ENCODE results near the gene KIAA1328.
A peak's percentile ranks its signal among the peaks of the same experiment; 100 is the strongest.

The KIAA1328 gene

DNA sequence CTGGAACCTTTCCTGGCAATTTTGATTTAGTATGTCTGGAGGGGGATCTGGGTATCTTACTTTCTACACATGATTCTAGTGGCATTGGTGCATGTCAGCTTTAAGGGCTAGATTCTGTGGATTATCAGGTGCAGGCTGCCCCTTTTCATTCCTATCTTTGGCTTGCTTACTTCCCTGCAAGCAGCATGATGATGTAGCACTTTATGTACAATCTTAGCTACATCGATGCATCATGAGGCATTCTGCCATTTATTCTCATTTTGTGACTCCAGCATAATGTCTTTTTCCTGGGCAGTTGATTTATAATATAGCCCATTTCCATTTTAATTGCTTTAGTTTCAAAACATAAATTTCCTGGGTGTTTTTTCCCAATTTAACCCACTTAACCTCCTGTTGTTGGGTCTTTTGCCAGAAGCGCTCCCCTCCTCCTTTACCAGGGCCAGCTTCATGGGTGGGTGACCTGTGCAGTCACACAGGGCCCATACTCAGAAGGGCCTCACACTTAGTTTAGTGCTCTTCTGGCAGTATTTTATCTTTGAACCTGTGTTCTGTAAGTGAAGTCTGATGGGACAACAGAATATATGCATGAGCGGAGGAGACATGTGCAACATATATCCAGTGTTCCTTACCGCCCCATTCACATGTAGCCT, 36.2 kb upstream of the KIAA1328 start:
- H3K27ac ChIP-seq: no peak overlapping the region
- no peak for DNase-seq (ENCODE audit: low spot score)
- POLR2A ChIA-PET (ENCODE audit: low non-redundant PET): no interaction called here
- TF ChIP-seq, protein P1, sequence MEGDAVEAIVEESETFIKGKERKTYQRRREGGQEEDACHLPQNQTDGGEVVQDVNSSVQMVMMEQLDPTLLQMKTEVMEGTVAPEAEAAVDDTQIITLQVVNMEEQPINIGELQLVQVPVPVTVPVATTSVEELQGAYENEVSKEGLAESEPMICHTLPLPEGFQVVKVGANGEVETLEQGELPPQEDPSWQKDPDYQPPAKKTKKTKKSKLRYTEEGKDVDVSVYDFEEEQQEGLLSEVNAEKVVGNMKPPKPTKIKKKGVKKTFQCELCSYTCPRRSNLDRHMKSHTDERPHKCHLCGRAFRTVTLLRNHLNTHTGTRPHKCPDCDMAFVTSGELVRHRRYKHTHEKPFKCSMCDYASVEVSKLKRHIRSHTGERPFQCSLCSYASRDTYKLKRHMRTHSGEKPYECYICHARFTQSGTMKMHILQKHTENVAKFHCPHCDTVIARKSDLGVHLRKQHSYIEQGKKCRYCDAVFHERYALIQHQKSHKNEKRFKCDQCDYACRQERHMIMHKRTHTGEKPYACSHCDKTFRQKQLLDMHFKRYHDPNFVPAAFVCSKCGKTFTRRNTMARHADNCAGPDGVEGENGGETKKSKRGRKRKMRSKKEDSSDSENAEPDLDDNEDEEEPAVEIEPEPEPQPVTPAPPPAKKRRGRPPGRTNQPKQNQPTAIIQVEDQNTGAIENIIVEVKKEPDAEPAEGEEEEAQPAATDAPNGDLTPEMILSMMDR (conservative IDR thresholded peaks at IDR 0.05; ENCODE audit: low read depth): no peak
- CTCF ChIA-PET: no interaction called here

DNA sequence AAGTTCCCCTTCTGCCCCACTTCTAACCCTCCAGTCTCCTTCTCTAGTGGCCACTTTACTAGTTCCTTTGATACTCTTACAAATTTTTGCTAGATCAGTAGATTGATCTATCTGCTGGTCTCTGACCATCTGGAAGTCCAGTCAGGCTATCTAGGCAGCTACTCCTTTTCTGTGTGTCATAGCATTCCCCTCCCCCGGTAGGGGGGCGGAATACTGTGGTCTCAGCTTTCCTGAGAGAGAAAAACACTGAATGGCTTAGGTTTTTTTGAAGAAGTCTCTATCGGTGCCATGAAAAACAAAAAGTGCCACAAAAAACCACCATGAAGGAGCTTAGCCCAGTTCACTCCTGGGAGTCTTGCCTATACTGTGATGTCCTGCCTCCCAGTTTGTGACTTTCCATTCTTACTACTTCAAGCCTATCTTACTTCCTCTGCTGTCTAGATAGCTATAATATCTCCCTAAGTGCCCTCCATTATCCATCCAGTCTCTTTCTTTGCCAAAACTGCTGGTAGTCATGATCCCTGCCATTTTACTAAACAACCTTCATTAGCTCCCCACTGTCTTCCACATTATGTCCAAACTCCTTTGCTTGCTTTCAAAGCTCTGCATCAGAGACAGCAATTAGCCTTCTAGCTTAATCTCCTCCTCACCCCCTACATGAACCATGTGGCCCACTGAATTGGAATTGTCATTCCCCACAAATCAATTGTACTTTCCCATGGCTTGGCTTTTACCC, 30.0 kb upstream of the KIAA1328 start:
- POLR2A ChIA-PET (ENCODE audit: low non-redundant PET): no interaction called here
- DNase-seq (ENCODE audit: low spot score): no peak
- CTCF ChIA-PET: no interaction called here
- TF ChIP-seq, protein P1 (conservative IDR thresholded peaks at IDR 0.05; ENCODE audit: low read depth): no peak
- no peak overlapping the region for H3K27ac ChIP-seq

DNA sequence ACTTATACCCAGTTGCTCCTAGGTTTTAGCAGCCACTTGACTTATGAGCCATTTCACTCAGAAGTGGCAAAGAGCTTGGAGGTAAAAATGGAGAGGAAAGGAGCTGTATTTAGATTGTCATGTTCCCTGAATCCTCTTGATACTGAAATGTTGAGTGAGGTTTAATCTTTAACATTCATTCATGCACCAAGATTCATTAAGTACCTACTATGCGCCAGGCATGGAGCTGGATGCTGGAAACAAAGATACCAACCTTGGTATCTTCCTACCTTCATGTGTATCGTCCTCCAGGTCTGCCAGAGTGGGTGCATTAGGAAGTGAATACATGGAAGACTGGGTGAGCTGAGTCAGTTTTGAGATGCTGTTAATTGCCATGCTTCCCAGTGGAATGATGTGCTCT, 23.8 kb upstream of the KIAA1328 start:
- TF ChIP-seq, protein P1 (conservative IDR thresholded peaks at IDR 0.05; ENCODE audit: low read depth): no peak
- no peak for DNase-seq (ENCODE audit: low spot score)
- no peak overlapping the region for H3K27ac ChIP-seq
- ChIA-PET POLR2A (ENCODE audit: low non-redundant PET) (no interaction called here), CTCF (no interaction called here)

DNA sequence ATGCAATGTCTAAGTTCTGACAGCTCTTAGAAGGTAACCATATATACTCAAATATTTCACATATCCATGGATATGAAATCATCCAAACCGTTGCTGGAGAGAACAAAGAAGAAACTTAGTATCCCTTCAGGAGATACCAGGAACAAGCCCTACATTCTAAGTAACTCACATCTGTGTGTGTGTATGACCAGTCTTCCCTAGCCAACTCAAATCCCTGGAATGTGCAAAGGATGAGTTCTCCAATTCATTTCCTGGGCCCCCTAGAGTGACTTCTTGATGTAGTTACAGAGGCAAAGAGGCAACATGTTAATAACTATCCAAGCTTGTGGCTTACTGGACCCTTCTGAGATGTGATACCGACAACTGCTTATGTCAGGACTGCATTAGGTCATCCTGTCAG, 20.2 kb upstream of the KIAA1328 start:
- ChIA-PET POLR2A (ENCODE audit: low non-redundant PET) (no interaction called here), CTCF (interaction anchor here (0.6 to 0.7 kb wide), 2 partner anchors 689 to 713 kb away, joined by 3 to 4 read pairs; no protein-coding TSS in a partner anchor)
- no peak for DNase-seq (ENCODE audit: low spot score)
- TF ChIP-seq, protein P1 (conservative IDR thresholded peaks at IDR 0.05; ENCODE audit: low read depth): no peak
- H3K27ac ChIP-seq: no peak overlapping the region

DNA sequence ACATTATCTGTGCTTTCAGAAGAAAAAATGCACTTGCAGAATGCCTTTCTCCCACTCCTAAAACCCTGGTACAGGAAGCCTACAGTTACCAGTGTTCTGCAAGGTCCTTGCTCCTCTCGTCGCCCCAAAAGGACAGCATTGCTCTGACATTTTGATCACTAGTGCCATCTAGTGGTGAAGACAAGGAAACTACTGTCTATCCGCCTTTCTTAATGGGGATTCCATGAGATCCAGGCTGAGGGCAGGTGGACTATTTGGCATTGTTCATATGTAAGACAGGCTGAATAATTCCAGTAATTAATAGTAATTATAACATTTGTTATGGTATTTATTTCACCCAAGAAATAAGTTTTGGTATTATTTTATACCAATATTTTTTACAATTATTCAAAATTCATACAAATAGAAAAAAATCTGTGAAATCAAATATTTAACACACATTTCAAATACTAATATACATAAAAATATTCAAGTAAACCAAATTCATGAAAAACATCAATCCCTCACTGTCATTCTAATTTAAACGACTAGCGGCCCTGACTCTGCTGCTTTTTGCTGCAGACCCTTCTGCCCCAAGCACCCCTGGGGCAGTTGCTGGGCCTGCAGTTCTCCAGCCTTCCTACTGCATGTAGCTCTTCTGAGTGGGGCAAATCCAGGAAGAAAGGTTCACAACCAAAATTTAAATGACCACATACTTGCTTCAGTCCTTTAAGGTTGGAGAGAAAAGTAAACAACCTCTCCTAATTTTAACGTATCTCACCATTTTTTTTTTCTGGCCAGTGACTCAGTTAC, 19.1 kb upstream of the KIAA1328 start:
- TF ChIP-seq, protein P1 (conservative IDR thresholded peaks at IDR 0.05; ENCODE audit: low read depth): peak; percentile 85
- DNase-seq (ENCODE audit: low spot score): peak; percentile 53
- POLR2A ChIA-PET (ENCODE audit: low non-redundant PET): no interaction called here
- CTCF ChIA-PET: interaction anchor here (0.8 kb wide), 1 partner anchor 1050 kb away, joined by 4 read pairs; no protein-coding TSS in a partner anchor
- no peak overlapping the region for H3K27ac ChIP-seq

DNA sequence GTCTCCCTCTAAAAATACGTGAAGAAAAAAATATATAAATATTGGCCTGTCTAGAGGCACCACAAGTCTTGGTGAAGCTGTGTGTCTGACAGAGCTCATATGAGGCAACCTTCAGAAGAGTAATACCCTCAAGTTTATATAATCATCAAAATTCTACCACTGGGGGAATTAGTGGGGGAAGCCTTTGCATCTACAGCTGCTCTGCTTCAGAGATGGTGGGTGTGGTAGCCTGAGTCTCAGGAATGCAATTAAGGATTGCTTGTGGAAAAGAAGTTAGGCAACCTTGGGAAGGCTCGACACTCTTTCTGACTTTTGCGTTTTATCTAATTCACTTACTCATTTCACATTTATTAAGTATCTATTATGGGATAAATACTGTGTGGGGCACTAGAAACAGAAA, 17.5 kb upstream of the KIAA1328 start:
- CTCF ChIA-PET: interaction anchor here (0.7 kb wide), 1 partner anchor 468 kb away, joined by 4 read pairs; no protein-coding TSS in a partner anchor
- POLR2A ChIA-PET (ENCODE audit: low non-redundant PET): no interaction called here
- DNase-seq (ENCODE audit: low spot score): no peak
- H3K27ac ChIP-seq: no peak overlapping the region
- TF ChIP-seq, protein P1 (conservative IDR thresholded peaks at IDR 0.05; ENCODE audit: low read depth): no peak
